Measurements from ENCODE around the gene RUNX2.

- no peak for TF ChIP-seq CTCF (IDR thresholded peaks at IDR 0.05)
- TF ChIP-seq POLR2A (IDR thresholded peaks at IDR 0.05) = no peak
- no peak for TF ChIP-seq POLR2AphosphoS5 (IDR thresholded peaks at IDR 0.05)
Measured at GRCh38 chr6:45630801-45631200, 302.7 kb downstream of the RUNX2 start.
